Nephron progenitor cell (in vitro differentiated cells): ENCODE measurements around the gene UBAC2.

Experiments
- DNase-seq: peaks from one replicate; pipeline ENCODE4 v3.0.0; 2021
- H3K27ac Mint-ChIP-seq: 2 replicates; pipeline ENCODE4 v1.8.0; 2021; ENCODE audit warnings: mild to moderate bottlenecking, moderate library complexity, mixed read lengths
- H3K27me3 Mint-ChIP-seq: 2 replicates; pipeline ENCODE4 v1.8.0; 2021; ENCODE audit warnings: mild to moderate bottlenecking, low read depth, mixed read lengths; ENCODE audit not compliant: poor library complexity
- H3K36me3 Mint-ChIP-seq: 2 replicates; pipeline ENCODE4 v1.8.0; 2021; ENCODE audit warnings: low read depth, mixed read lengths
- H3K4me1 Mint-ChIP-seq: 2 replicates; pipeline ENCODE4 v1.8.0; 2021; ENCODE audit warnings: mixed read lengths
- H3K4me3 Mint-ChIP-seq: 2 replicates; pipeline ENCODE4 v1.8.0; 2021; ENCODE audit warnings: mild to moderate bottlenecking, moderate library complexity, mixed read lengths
- H3K9me3 Mint-ChIP-seq: 2 replicates; pipeline ENCODE4 v1.8.0; 2021; ENCODE audit warnings: mild to moderate bottlenecking, moderate library complexity, mixed read lengths
- CTCF ChIP-seq: fragments of 200-600 bp; sonication (generic); IDR thresholded peaks from 2 replicates; pipeline ENCODE4 v1.5.0; 2021; ENCODE audit warnings: antibody characterized with exemption

Gene UBAC2

GRCh38 chr13:99421758-99422585, 221.3 kb downstream of the UBAC2 start:
- peaks cover 16% of the 10 kb centered on the region for H3K4me1 Mint-ChIP-seq
- H3K9me3 Mint-ChIP-seq: no peaks in the 10 kb centered on the region
- TF ChIP-seq CTCF: no peak
- DNase-seq: no peak
- no peak overlapping the region for H3K4me3 Mint-ChIP-seq
- no peaks in the 10 kb centered on the region for H3K36me3 Mint-ChIP-seq
- no peak overlapping the region for H3K27ac Mint-ChIP-seq
- H3K27me3 Mint-ChIP-seq: peaks cover 13% of the 10 kb centered on the region

GRCh38 chr13:99422586-99423220, 222.0 kb downstream of the UBAC2 start:
- H3K4me3 Mint-ChIP-seq: no peak overlapping the region
- no peaks in the 10 kb centered on the region for H3K36me3 Mint-ChIP-seq
- no peak for TF ChIP-seq CTCF
- H3K27me3 Mint-ChIP-seq: peaks cover 11% of the 10 kb centered on the region
- H3K9me3 Mint-ChIP-seq: peaks cover under 1% of the 10 kb centered on the region
- H3K27ac Mint-ChIP-seq: no peak overlapping the region
- DNase-seq: no peak
- H3K4me1 Mint-ChIP-seq: peaks cover 8% of the 10 kb centered on the region

DNA sequence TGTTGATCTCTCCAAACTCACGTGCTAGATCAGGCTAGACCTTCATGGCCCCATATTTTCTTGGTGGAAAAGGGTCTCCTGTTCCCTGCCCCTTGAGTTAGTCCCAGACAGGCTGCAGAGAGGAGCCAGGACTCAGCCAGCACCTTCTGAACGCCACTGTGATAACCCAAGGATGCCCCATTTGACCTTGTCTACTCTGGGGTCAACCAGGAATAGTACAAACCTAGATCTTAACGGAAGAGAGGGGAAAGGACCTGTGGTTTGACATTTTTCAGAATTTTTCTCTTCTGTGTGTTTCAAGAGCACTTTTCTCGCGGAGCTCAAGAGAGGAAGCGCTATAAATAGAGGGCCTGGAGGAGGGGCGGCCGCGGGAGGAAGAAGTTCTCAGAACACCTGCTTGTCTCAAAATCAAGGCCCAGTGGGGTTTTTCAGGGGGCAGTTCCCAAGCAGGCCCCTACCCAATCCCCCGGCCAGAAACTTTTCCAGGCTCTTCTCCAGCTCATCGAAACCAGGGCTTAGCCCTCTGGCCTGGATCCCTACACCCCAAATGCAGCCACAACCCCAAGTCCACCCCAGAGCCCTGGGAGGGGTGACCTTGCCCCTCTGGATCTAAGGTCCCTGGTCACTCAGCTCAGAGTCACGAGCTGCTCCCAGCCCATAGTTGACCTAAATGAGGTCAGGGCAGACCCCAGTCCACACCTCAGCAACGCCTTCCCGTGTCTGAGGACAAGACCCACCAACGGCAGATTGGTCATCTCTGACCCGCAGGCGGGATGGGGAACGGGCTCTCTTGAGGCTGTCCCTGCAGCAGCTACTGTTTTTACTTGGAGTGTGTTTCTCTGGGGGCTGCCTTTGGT, 225.1 kb downstream of the UBAC2 start:
- TF ChIP-seq CTCF: no peak
- DNase-seq: no peak
- no peak overlapping the region for H3K27ac Mint-ChIP-seq

DNA sequence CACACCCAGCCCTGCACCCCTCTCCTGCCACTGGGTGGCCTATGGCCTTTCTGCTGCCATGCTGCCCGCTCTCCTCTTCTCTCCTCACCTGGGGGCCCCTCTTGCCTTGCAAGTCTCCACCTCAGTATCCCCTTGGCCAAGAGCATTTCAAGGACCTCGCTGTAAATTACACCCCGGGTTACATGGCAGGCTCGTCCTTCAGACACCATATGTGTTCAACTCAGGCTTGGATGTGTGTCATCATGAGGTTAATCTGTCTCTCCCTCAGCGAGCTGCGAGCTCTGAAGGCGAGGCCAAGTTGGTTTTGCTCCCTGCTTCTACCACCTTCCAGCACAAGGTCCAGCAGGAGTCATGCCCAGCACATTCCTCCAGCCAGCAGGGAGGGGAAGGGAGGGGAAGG, 225.8 kb downstream of the UBAC2 start:
- Mint-ChIP-seq H3K9me3 (peaks cover 25% of the 10 kb centered on the region), H3K4me1 (peaks cover 5% of the 10 kb centered on the region), H3K36me3 (no peaks in the 10 kb centered on the region), H3K4me3 (no peak overlapping the region), H3K27ac (no peak overlapping the region), H3K27me3 (peaks cover 11% of the 10 kb centered on the region)
- DNase-seq: no peak
- TF ChIP-seq CTCF: no peak

More for the DNA sequence above, 225.1 kb downstream of the UBAC2 start:
- Mint-ChIP-seq H3K36me3 (no peaks in the 10 kb centered on the region), H3K27me3 (peaks cover 11% of the 10 kb centered on the region), H3K4me3 (no peak overlapping the region), H3K4me1 (no peaks in the 10 kb centered on the region), H3K9me3 (peaks cover 18% of the 10 kb centered on the region)

DNA sequence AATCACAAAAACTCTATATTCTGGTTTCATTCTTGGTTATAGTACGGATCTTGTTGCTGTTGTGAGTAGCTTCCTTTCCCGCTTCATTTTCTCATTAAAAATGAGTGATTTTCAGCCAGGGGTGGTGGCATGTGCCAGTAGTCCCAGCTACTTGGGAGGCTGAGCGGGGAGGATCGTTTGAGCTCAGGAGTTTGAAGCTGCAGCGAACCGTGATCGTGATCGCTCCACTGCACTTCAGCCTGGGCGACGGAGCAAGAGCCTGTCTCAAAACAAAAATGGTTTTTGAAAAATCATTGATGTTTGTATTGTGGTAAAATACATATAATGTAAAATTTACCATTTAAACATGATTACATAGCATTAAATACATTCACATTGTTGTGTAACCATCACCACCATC, 229.0 kb downstream of the UBAC2 start:
- DNase-seq: no peak
- H3K27me3 Mint-ChIP-seq: peaks cover 3% of the 10 kb centered on the region
- no peaks in the 10 kb centered on the region for H3K36me3 Mint-ChIP-seq
- H3K27ac Mint-ChIP-seq: no peak overlapping the region
- H3K4me3 Mint-ChIP-seq: no peak overlapping the region
- no peak for TF ChIP-seq CTCF
- H3K9me3 Mint-ChIP-seq: peaks cover 29% of the 10 kb centered on the region
- peaks cover 17% of the 10 kb centered on the region for H3K4me1 Mint-ChIP-seq
